ENCODE data around the gene CLIP4. TPM values are rescaled to one million over a fixed set of nuclear protein-coding genes. Genes with fewer than 3 reads are reported as not detected.

The CLIP4 gene
- total RNA-seq, 2 experiments from 2014 or later: 36.8 to 39.4 TPM

DNA sequence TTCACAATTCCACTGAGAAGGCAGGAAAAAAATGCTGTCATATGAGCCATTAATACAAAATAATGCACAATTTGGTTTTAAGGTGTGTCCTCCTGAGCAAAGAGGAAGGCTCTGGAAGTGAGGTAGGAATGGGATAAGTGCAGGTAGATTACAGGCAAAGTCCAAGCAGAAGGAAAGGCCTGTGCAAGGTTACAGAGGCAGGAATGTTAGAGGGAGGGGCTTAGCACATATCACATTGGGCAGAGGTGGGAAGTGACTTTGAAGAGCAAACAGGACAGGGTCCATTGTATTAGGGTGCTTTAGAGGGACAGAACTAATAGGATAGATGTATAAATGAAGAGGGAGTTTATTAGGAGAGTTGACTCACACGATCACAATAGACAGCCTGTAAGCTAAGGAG is 14.7 kb upstream of the CLIP4 start:
- Mint-ChIP-seq H3K4me1 (ENCODE audit: low read depth) (no peaks in the 10 kb centered on the region), H3K36me3 (ENCODE audit: low read depth) (no peaks in the 10 kb centered on the region), H3K4me3 (no peak overlapping the region), H3K27ac (no peak overlapping the region), H3K9me3 (no peaks in the 10 kb centered on the region), H3K27me3 (no peaks in the 10 kb centered on the region)
- ChIA-PET CTCF (no interaction called here), POLR2A (no interaction called here)
- no peak overlapping the region for H3K27ac ChIP-seq (ENCODE audit: low read depth in 1 of 2, low read length in 2 of 2)
- intact Hi-C loops (cut with DNase I, micrococcal nuclease): no loop called here
- ATAC-seq (ENCODE audit: poor library complexity) (no peak), DNase-seq (no peak)
- no peak for TF ChIP-seq CTCF (IDR thresholded peaks at IDR 0.05)
- H3K4me1 ChIP-seq (ENCODE audit: insufficient read depth, low read length): no peaks in the 10 kb centered on the region
- no peaks in the 10 kb centered on the region for H3K36me3 ChIP-seq (ENCODE audit: insufficient read depth, low read length)
- H3K27me3 ChIP-seq (ENCODE audit: control insufficient read depth in 1 of 2, insufficient read depth in 2 of 2, low read length in 2 of 2): no peaks in the 10 kb centered on the region
- H3K9me3 ChIP-seq (ENCODE audit: control insufficient read depth in 1 of 2, insufficient read depth in 1 of 2, low read length in 2 of 2): no peaks in the 10 kb centered on the region
- H3K4me3 ChIP-seq (ENCODE audit: low read length): no peak overlapping the region

- Mint-ChIP-seq H3K9me3 (no peaks in the 10 kb centered on the region), H3K27me3 (no peaks in the 10 kb centered on the region), H3K4me3 (no peak overlapping the region), H3K36me3 (ENCODE audit: low read depth) (no peaks in the 10 kb centered on the region), H3K27ac (no peak overlapping the region), H3K4me1 (ENCODE audit: low read depth) (no peaks in the 10 kb centered on the region)
- Histone ChIP-seq H3K4me3 (ENCODE audit: low read length) (no peak overlapping the region), H3K27ac (ENCODE audit: low read depth in 1 of 2, low read length in 2 of 2) (no peak overlapping the region), H3K9me3 (ENCODE audit: control insufficient read depth in 1 of 2, insufficient read depth in 1 of 2, low read length in 2 of 2) (no peaks in the 10 kb centered on the region), H3K27me3 (ENCODE audit: control insufficient read depth in 1 of 2, insufficient read depth in 2 of 2, low read length in 2 of 2) (no peaks in the 10 kb centered on the region), H3K36me3 (ENCODE audit: insufficient read depth, low read length) (no peaks in the 10 kb centered on the region), H3K4me1 (ENCODE audit: insufficient read depth, low read length) (no peaks in the 10 kb centered on the region)
- ChIA-PET POLR2A (interaction anchor here (0.7 to 1.2 kb wide), 2 partner anchors 10 to 94 kb away, joined by 3 read pairs; partner anchors contain the start of gene CLIP4), CTCF (no interaction called here)
- TF ChIP-seq CTCF (IDR thresholded peaks at IDR 0.05): no peak
- ATAC-seq (ENCODE audit: poor library complexity) (no peak), DNase-seq (no peak)
- intact Hi-C loops (cut with DNase I, micrococcal nuclease): no loop called here
These were observed 10.5 kb upstream of the CLIP4 start for GRCh38 chr2:29104688-29105087.

DNA sequence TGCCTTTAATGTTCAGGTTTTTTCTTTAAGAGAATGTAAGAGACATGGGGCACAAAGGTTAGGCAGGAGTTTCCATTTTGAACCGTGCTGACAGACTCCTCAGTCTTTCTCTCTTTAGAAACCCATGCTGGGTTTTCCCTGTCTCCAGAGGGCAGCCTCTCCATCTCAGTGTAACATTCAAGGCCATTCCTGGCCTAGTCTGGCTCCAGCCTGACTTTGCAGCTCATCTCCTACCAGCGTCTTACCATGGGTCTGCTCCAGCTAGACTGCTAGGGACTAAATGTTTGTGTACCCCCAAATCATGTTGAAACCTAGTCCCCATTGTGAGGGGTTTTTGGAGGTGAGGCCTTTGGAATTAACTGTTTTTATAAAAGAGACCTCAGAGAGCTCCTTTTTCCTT is 9.8 kb upstream of the CLIP4 start:
- no peak for TF ChIP-seq CTCF (IDR thresholded peaks at IDR 0.05)
- CTCF ChIA-PET: no interaction called here
- H3K9me3 ChIP-seq (ENCODE audit: control insufficient read depth in 1 of 2, insufficient read depth in 1 of 2, low read length in 2 of 2): no peaks in the 10 kb centered on the region
- no peak overlapping the region for H3K27ac ChIP-seq (ENCODE audit: low read depth in 1 of 2, low read length in 2 of 2)
- H3K4me1 Mint-ChIP-seq (ENCODE audit: low read depth): no peaks in the 10 kb centered on the region
- H3K4me3 ChIP-seq (ENCODE audit: low read length): no peak overlapping the region
- H3K27me3 Mint-ChIP-seq: no peaks in the 10 kb centered on the region
- no peaks in the 10 kb centered on the region for H3K4me1 ChIP-seq (ENCODE audit: insufficient read depth, low read length)
- no peaks in the 10 kb centered on the region for H3K27me3 ChIP-seq (ENCODE audit: control insufficient read depth in 1 of 2, insufficient read depth in 2 of 2, low read length in 2 of 2)
- no peak for DNase-seq
- ATAC-seq (ENCODE audit: poor library complexity): no peak
- POLR2A ChIA-PET: no interaction called here
- H3K9me3 Mint-ChIP-seq: no peaks in the 10 kb centered on the region
- no peaks in the 10 kb centered on the region for H3K36me3 ChIP-seq (ENCODE audit: insufficient read depth, low read length)
- intact Hi-C loops (cut with DNase I, micrococcal nuclease): no loop called here
- no peak overlapping the region for H3K27ac Mint-ChIP-seq
- H3K36me3 Mint-ChIP-seq (ENCODE audit: low read depth): no peaks in the 10 kb centered on the region
- no peak overlapping the region for H3K4me3 Mint-ChIP-seq
